Activated gamma-delta T cell treated with anti-CD3 and anti-CD28 coated beads, Interleukin-2, amount 50 U/mL, for 16 hours (primary cell): Measurements from ENCODE around the gene PARD3B.

Experiments
- DNase-seq: peaks from one replicate; pipeline ENCODE4 v3.0.0-alpha.2; 2020; ENCODE audit warnings: low read depth

The PARD3B gene

DNA sequence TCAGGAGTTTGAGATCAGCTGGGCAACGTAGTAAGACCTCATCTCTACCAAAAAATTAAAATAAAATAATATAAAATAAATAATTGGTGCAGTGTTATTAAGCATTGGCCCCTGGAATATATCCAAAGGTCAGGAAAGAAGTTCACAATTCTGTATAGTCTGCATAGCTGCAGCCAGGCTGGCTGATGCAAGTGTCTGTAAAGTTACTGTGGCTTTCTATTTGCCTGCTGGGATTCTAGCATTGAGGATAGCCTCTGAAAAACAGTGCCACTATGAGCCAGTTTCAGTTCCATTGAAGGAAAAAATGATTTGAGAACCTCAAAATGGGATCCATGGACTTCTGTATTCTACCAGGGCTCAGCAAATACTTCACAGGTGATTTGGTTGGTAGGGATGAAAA is 208.6 kb downstream of the PARD3B start:
- DNase-seq, result no peak

DNA sequence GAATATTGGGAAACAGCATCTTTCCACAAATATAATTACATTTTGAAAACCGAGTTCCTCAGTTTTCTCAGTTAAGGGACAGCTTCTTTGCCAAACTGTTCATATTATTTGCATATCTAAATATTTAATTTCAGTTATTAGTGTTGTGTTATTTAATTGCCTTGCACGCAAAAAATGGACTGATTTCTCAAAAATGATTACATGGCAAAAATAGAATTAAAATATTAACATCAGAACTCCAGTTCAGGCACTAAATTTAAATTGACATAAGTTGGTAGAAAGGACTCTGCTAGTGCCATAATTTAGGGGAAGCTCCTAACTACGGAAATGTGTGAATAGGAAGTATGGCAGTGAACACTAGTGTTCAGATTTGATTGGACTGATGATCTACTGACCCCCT is 209.6 kb downstream of the PARD3B start:
- no peak for DNase-seq

DNA sequence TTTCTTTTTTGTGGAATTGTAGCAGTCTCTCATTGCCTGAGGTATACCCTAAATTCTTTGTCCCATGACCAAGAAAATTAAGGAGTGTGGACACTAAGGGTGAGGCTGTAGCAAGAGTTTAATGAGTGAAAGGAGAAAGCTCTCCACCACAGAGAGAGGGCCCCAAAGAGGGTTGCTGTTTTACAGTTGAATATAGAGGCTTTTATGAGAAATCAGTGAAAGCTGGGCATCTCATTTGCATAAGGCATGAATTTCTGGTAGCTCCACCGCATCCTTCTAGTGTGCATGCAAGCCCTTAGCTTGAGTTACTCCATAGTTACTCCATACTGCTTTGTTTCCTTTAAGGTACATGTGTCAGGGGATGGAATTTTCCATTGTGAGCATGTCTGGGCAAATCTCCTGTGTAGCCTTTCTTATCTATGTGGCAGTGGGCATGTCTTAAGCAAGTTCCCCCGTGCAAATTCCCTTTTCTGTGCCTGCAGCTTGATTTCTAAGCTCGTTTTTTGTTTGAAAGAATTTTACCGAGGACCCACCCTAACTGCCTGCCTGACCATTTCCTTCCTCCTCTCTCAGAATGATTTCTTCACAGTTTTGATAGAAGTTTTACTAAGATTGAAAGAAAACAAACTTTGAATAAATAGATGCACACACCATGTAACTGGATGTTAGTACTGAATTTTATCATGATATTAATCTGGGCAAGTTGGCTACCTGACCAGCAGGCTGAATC is 218.9 kb downstream of the PARD3B start:
- DNase-seq, result no peak

- no peak for DNase-seq
Measured at GRCh38 chr2:204770735-204771134, 225.5 kb downstream of the PARD3B start.

GRCh38 chr2:204771721-204772120 is 226.4 kb downstream of the PARD3B start:
- DNase-seq, result no peak

DNA sequence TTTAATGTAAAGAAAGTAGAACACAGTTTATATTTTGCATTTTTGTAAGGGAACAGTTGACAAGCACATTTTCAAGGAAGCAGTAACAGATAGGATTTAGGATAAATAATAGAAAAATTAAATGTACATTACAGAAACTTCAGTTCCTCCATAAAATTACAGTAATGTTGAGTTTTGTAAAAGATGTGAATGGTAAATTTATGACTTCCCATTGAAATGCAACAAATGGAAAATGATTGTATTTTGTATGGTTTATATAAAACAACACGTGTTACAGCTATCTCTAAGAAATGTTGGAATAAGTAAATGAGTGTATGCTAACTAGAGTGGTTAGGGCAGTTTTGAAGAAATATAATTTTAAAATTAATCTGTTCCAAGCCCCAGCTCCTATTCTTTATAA is 227.3 kb downstream of the PARD3B start:
- DNase-seq, result no peak

- no peak for DNase-seq
Measured at GRCh38 chr2:204775766-204776165, 230.5 kb downstream of the PARD3B start.

GRCh38 chr2:204776781-204777559 is 231.7 kb downstream of the PARD3B start:
- no peak for DNase-seq

- DNase-seq, result no peak
Measured at GRCh38 chr2:204779771-204780170, 234.5 kb downstream of the PARD3B start.

DNA sequence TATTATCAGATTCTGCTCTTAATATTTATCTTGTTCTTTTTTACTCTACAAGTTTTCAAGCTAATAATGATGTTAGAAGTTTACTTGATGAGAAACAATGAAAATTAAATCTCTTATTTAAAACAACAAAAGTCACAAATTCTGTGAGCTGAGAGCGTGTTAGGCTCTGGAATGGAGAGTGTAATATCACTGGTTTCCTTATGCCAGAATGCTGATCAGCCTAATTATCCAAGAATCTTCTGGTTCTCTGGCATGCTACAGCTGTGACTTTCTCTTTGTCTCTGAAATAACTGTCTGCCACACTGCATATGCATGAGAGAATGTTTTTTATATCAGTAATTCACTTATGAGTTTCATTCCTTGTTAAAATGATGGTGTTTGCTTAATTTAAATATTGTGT is 236.7 kb downstream of the PARD3B start:
- DNase-seq, result no peak

DNA sequence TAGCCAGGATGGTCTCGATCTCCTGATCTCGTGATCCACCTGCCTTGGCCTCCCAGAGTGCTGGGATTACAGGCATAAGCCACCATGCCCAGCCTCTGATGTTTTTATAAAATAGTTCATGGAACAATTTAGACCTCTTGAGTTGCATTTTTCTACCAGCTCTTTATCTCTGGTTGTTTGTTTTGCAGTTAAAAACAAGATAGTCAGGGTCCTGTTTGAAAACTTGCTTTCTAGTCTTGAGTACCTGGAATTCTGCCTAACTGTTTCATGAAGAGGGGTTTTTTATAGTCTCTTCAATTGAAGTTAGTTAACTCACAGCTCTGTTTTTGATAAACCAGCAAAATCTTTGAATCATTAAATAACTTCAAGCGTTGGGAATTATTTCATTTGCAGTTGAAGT is 244.8 kb downstream of the PARD3B start:
- DNase-seq, result no peak

- no peak for DNase-seq
Measured at GRCh38 chr2:204791230-204791629, 246.0 kb downstream of the PARD3B start.

- DNase-seq, result no peak
Measured at GRCh38 chr2:204794624-204795023, 249.3 kb downstream of the PARD3B start.

GRCh38 chr2:204795156-204795555 is 249.9 kb downstream of the PARD3B start:
- no peak for DNase-seq

- DNase-seq, result no peak
Measured at GRCh38 chr2:204796581-204796980, 251.3 kb downstream of the PARD3B start.

DNA sequence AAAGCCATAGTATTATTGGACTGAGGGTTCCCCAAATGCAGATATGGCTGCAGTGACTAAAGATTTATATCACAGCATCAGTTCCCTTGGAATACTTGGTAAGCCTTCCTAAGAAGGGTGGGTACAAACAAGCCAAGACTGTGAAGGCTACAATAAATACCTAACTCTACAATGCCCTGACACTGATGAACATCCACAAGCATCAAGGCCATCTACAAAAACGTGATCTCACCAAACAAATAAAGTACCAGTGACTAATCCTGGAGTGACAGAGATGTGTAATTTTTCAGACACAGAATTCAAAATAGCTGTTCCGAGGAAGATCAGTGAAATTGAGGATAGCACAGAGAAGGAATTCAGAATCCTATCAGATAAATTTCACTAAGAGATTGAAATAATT is 254.5 kb downstream of the PARD3B start:
- DNase-seq, result no peak

DNA sequence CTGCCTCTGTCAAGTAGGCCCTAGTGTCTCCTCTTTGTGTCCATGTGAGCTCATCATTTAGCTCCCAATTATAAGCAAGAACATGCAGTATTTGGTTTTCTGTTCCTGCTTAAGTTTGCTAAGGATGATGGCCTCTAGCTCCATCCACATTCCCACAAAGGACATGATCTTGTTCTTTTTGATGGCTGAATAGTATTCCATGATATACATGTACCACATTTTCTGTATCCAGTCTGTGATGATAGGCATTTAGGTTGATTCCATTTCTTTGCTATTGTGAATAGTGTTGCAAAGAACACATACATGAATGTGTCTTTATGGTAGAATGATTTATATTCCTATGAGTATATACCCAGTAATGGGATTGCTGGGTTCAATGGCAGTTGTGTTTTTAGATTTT is 263.2 kb downstream of the PARD3B start:
- no peak for DNase-seq

- no peak for DNase-seq
Measured at GRCh38 chr2:204824751-204825453, 279.6 kb downstream of the PARD3B start.

DNA sequence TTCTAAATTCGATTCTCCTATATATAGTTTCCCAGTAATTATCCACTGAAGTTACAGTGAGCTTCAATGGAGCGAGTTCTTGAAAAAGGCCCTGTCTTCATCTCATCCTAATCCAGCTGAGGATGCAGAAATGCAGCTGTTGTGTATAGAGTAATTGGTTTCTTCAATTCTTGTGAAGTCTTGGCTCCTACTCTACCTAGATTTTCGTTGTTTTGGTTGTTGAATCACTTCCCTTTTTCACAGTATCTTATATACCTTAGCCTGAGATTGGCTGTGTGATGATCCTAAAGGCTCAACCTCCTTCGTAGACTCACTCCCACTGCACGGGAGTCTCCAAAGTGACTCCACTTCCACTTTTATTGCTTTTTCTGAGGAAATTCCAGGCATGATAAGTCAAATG is 280.4 kb downstream of the PARD3B start:
- DNase-seq, result no peak

DNA sequence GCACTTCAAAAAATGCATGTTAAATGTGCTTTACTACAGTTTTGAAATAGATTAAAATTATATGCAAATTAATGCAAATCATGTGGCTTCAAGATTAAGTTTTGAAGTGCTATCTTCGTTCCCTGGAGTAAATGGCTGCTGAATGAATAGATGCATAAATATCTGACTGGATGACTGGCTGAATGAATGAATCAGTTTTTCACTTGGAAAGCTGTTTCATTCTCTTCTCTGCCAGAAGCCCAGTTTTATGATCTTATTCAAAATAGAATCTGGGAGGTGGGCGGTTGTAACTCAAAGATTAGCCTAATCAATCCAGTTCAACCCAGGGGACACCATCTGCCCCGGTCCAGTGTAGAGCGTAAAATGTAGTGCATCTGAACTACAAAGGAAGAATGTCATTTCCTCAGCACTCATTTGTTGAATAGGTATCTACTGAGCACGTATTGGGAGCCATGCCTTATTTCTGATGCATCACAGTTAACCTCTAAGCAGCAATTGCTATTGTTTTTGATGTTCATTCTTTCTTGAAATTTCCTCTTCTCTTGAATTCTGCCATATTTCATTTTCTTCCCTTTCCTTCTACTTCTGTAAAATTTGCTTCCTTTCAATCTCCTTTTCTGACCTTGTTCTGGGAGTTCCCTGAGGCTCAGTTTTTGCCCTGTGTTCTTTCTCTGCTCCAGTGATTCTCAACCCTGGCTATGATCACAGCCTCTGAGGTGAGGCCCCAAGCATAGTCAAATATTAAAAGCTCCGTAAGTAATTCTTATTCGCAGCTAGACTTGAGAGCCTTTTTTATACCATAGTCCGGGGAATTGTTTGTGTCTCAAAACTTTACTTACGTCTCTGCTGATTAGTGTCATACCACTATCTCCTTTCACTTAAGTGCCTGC is 282.7 kb downstream of the PARD3B start:
- no peak for DNase-seq

- DNase-seq, result no peak
Measured at GRCh38 chr2:204834716-204835384, 289.6 kb downstream of the PARD3B start.
